Measurements from ENCODE around the gene LRRC15.

DNA sequence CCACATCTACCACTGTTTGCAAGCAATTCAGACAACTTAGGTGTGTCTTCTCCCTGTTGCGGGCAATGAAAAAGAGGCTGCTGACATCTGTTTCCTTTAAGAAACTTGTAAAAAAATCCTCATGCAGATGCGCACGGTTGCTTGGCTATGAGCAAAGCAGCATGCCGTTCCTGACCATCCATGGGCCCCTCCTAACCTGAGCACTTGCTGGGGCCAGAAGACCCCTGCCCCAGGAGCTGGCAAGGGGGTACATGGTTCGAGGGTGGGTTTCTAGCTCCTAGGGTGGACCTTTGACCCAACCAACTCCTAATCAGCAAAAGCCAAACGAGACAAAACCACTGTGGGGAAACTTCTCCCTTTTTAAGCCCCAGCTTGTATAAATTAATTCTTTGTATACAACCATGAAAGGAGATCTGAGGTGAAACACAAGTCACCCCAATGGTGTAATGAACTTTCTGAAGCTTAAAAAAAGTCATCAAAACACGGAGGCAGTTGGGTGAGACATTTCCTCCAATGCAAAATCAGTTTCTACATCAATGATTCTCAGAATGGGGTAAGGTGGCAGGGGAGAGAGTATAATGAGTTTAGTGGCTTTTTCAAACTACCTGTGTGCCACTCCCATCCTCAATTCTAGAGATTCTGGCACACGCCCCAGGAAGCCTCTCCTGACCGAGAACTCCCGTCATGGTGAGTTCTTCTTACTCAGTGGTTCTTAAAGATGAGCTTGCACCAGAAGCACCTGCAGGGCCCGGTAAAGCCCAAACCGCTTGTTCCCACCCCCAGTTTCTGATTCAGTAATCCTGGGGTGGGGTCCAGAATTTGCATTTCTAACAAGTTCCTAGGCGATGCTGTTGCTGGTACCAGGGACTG lies 62.5 kb downstream of the LRRC15 start:
- TF ChIP-seq, protein P1, sequence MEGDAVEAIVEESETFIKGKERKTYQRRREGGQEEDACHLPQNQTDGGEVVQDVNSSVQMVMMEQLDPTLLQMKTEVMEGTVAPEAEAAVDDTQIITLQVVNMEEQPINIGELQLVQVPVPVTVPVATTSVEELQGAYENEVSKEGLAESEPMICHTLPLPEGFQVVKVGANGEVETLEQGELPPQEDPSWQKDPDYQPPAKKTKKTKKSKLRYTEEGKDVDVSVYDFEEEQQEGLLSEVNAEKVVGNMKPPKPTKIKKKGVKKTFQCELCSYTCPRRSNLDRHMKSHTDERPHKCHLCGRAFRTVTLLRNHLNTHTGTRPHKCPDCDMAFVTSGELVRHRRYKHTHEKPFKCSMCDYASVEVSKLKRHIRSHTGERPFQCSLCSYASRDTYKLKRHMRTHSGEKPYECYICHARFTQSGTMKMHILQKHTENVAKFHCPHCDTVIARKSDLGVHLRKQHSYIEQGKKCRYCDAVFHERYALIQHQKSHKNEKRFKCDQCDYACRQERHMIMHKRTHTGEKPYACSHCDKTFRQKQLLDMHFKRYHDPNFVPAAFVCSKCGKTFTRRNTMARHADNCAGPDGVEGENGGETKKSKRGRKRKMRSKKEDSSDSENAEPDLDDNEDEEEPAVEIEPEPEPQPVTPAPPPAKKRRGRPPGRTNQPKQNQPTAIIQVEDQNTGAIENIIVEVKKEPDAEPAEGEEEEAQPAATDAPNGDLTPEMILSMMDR (IDR thresholded peaks at IDR 0.05; ENCODE audit: low read depth, low read length), result no peak
- no peak for TF ChIP-seq POLR2A (IDR thresholded peaks at IDR 0.05; ENCODE audit: extremely low read depth, insufficient read length)

Measured in NB4 (cell line).